Measurements from ENCODE around the gene LRRC8A.
A peak's percentile ranks its signal among the peaks of the same experiment; 100 is the strongest.

Gene LRRC8A

GRCh38 chr9:128905964-128906363 lies 24.0 kb downstream of the LRRC8A start:
- H3K27me3 ChIP-seq (ENCODE audit: control insufficient read depth, insufficient read depth, low read length) = no peaks in the 10 kb centered on the region
- H3K9me3 ChIP-seq (replicated peaks; ENCODE audit: low read length) = no peaks in the 10 kb centered on the region
- no peak overlapping the region for H3K9ac ChIP-seq (ENCODE audit: low read depth, low read length)
- H3K36me3 ChIP-seq (ENCODE audit: insufficient read depth, low read length) = peaks cover 57% of the 10 kb centered on the region
- no peak overlapping the region for H3K4me3 ChIP-seq (ENCODE audit: low read length)
- H3K4me2 ChIP-seq (ENCODE audit: low read length) = no peak overlapping the region
- H3K4me1 ChIP-seq (ENCODE audit: control insufficient read depth, insufficient read depth, low read length) = peaks cover 41% of the 10 kb centered on the region

- Histone ChIP-seq H3K27me3 (ENCODE audit: control insufficient read depth, insufficient read depth, low read length) (no peaks in the 10 kb centered on the region), H3K36me3 (ENCODE audit: insufficient read depth, low read length) (peaks cover 57% of the 10 kb centered on the region), H3K4me3 (ENCODE audit: low read length) (no peak overlapping the region), H3K4me2 (ENCODE audit: low read length) (no peak overlapping the region), H3K9me3 (replicated peaks; ENCODE audit: low read length) (no peaks in the 10 kb centered on the region), H3K9ac (ENCODE audit: low read depth, low read length) (no peak overlapping the region), H3K4me1 (ENCODE audit: control insufficient read depth, insufficient read depth, low read length) (peaks cover 43% of the 10 kb centered on the region)
Measured at GRCh38 chr9:128906741-128907140, 24.8 kb downstream of the LRRC8A start.

GRCh38 chr9:128908372-128908771 lies 26.4 kb downstream of the LRRC8A start:
- Histone ChIP-seq H3K4me2 (ENCODE audit: low read length) (no peak overlapping the region), H3K4me3 (ENCODE audit: low read length) (no peak overlapping the region), H3K4me1 (ENCODE audit: control insufficient read depth, insufficient read depth, low read length) (peaks cover 43% of the 10 kb centered on the region), H3K9me3 (replicated peaks; ENCODE audit: low read length) (no peaks in the 10 kb centered on the region), H3K9ac (ENCODE audit: low read depth, low read length) (no peak overlapping the region), H3K36me3 (ENCODE audit: insufficient read depth, low read length) (peaks cover 58% of the 10 kb centered on the region), H3K27me3 (ENCODE audit: control insufficient read depth, insufficient read depth, low read length) (no peaks in the 10 kb centered on the region)

GRCh38 chr9:128909859-128910258 lies 27.9 kb downstream of the LRRC8A start:
- Histone ChIP-seq H3K27me3 (ENCODE audit: control insufficient read depth, insufficient read depth, low read length) (no peaks in the 10 kb centered on the region), H3K9me3 (replicated peaks; ENCODE audit: low read length) (no peaks in the 10 kb centered on the region), H3K4me2 (ENCODE audit: low read length) (no peak overlapping the region), H3K4me1 (ENCODE audit: control insufficient read depth, insufficient read depth, low read length) (peaks cover 48% of the 10 kb centered on the region), H3K9ac (ENCODE audit: low read depth, low read length) (no peak overlapping the region), H3K4me3 (ENCODE audit: low read length) (no peak overlapping the region), H3K36me3 (ENCODE audit: insufficient read depth, low read length) (peaks cover 71% of the 10 kb centered on the region)

GRCh38 chr9:128910906-128911305 lies 29.0 kb downstream of the LRRC8A start:
- peaks cover 56% of the 10 kb centered on the region for H3K4me1 ChIP-seq (ENCODE audit: control insufficient read depth, insufficient read depth, low read length)
- H3K36me3 ChIP-seq (ENCODE audit: insufficient read depth, low read length) = peaks cover 77% of the 10 kb centered on the region

GRCh38 chr9:128911529-128912035 lies 29.6 kb downstream of the LRRC8A start:
- H3K27me3 ChIP-seq (ENCODE audit: control insufficient read depth, insufficient read depth, low read length) = no peaks in the 10 kb centered on the region
- H3K9me3 ChIP-seq (replicated peaks; ENCODE audit: low read length) = no peaks in the 10 kb centered on the region
- peaks cover 83% of the 10 kb centered on the region for H3K36me3 ChIP-seq (ENCODE audit: insufficient read depth, low read length)
- H3K4me2 ChIP-seq (ENCODE audit: low read length) = peak overlapping the region; percentile 68
- H3K4me3 ChIP-seq (ENCODE audit: low read length) = peak overlapping the region; percentile 47
- H3K9ac ChIP-seq (ENCODE audit: low read depth, low read length) = peak overlapping the region; percentile 41
- H3K4me1 ChIP-seq (ENCODE audit: control insufficient read depth, insufficient read depth, low read length) = peaks cover 62% of the 10 kb centered on the region

More at GRCh38 chr9:128910906-128911305, 29.0 kb downstream of the LRRC8A start:
- Histone ChIP-seq H3K9ac (ENCODE audit: low read depth, low read length) (peak overlapping the region; percentile 41), H3K27me3 (ENCODE audit: control insufficient read depth, insufficient read depth, low read length) (no peaks in the 10 kb centered on the region), H3K9me3 (replicated peaks; ENCODE audit: low read length) (no peaks in the 10 kb centered on the region), H3K4me3 (ENCODE audit: low read length) (no peak overlapping the region), H3K4me2 (ENCODE audit: low read length) (peak overlapping the region; percentile 68)

- Histone ChIP-seq H3K4me2 (ENCODE audit: low read length) (peak overlapping the region; percentile 68), H3K27me3 (ENCODE audit: control insufficient read depth, insufficient read depth, low read length) (no peaks in the 10 kb centered on the region), H3K9me3 (replicated peaks; ENCODE audit: low read length) (no peaks in the 10 kb centered on the region), H3K4me3 (ENCODE audit: low read length) (peak overlapping the region; percentile 48), H3K4me1 (ENCODE audit: control insufficient read depth, insufficient read depth, low read length) (peaks cover 70% of the 10 kb centered on the region), H3K36me3 (ENCODE audit: insufficient read depth, low read length) (peaks cover 79% of the 10 kb centered on the region), H3K9ac (ENCODE audit: low read depth, low read length) (peak overlapping the region; percentile 41)
Measured at GRCh38 chr9:128912270-128912853, 30.4 kb downstream of the LRRC8A start.

- Histone ChIP-seq H3K9ac (ENCODE audit: low read depth, low read length) (peak overlapping the region; percentile 37), H3K4me3 (ENCODE audit: low read length) (peak overlapping the region; percentile 48), H3K36me3 (ENCODE audit: insufficient read depth, low read length) (peaks cover 79% of the 10 kb centered on the region)
Measured at GRCh38 chr9:128913048-128913900, 31.3 kb downstream of the LRRC8A start.

GRCh38 chr9:128913995-128914772 lies 32.3 kb downstream of the LRRC8A start:
- Histone ChIP-seq H3K9ac (ENCODE audit: low read depth, low read length) (no peak overlapping the region), H3K27me3 (ENCODE audit: control insufficient read depth, insufficient read depth, low read length) (no peaks in the 10 kb centered on the region), H3K4me2 (ENCODE audit: low read length) (no peak overlapping the region), H3K9me3 (replicated peaks; ENCODE audit: low read length) (no peaks in the 10 kb centered on the region), H3K4me3 (ENCODE audit: low read length) (no peak overlapping the region), H3K4me1 (ENCODE audit: control insufficient read depth, insufficient read depth, low read length) (peaks cover 79% of the 10 kb centered on the region), H3K36me3 (ENCODE audit: insufficient read depth, low read length) (peaks cover 76% of the 10 kb centered on the region)

More at GRCh38 chr9:128913048-128913900, 31.3 kb downstream of the LRRC8A start:
- Histone ChIP-seq H3K4me1 (ENCODE audit: control insufficient read depth, insufficient read depth, low read length) (peaks cover 74% of the 10 kb centered on the region), H3K4me2 (ENCODE audit: low read length) (peak overlapping the region; percentile 68), H3K9me3 (replicated peaks; ENCODE audit: low read length) (no peaks in the 10 kb centered on the region), H3K27me3 (ENCODE audit: control insufficient read depth, insufficient read depth, low read length) (no peaks in the 10 kb centered on the region)

GRCh38 chr9:128916204-128916603 lies 34.3 kb downstream of the LRRC8A start:
- Histone ChIP-seq H3K27me3 (ENCODE audit: control insufficient read depth, insufficient read depth, low read length) (no peaks in the 10 kb centered on the region), H3K36me3 (ENCODE audit: insufficient read depth, low read length) (peaks cover 60% of the 10 kb centered on the region), H3K4me1 (ENCODE audit: control insufficient read depth, insufficient read depth, low read length) (peaks cover 84% of the 10 kb centered on the region), H3K4me3 (ENCODE audit: low read length) (no peak overlapping the region), H3K4me2 (ENCODE audit: low read length) (peak overlapping the region; percentile 35), H3K9me3 (replicated peaks; ENCODE audit: low read length) (no peaks in the 10 kb centered on the region), H3K9ac (ENCODE audit: low read depth, low read length) (peak overlapping the region; percentile 63)

- peaks cover 83% of the 10 kb centered on the region for H3K4me1 ChIP-seq (ENCODE audit: control insufficient read depth, insufficient read depth, low read length)
- H3K36me3 ChIP-seq (ENCODE audit: insufficient read depth, low read length) = peaks cover 58% of the 10 kb centered on the region
- H3K4me3 ChIP-seq (ENCODE audit: low read length) = no peak overlapping the region
- H3K27me3 ChIP-seq (ENCODE audit: control insufficient read depth, insufficient read depth, low read length) = no peaks in the 10 kb centered on the region
- H3K9ac ChIP-seq (ENCODE audit: low read depth, low read length) = peak overlapping the region; percentile 63
- no peaks in the 10 kb centered on the region for H3K9me3 ChIP-seq (replicated peaks; ENCODE audit: low read length)
- peak overlapping the region; percentile 35 for H3K4me2 ChIP-seq (ENCODE audit: low read length)
Measured at GRCh38 chr9:128916745-128917144, 34.8 kb downstream of the LRRC8A start.

All from skeletal muscle satellite cell (primary cell).